Loucy (cell line): ENCODE measurements around the gene RFX3.

Experiments
- CTCF ChIP-seq: fragments of 200-600 bp; sonication (generic); conservative IDR thresholded peaks from 2 replicates; pipeline ENCODE4 v1.5.1; 2014; ENCODE audit warnings: mild to moderate bottlenecking, antibody characterized with exemption, low read length
- EZH2phosphoT487 ChIP-seq: fragments of 200-600 bp; IDR thresholded peaks from 2 replicates; pipeline ENCODE4 v1.6.1; 2018; ENCODE audit warnings: antibody characterized with exemption, mild to moderate bottlenecking, moderate library complexity, borderline replicate concordance

- TF ChIP-seq CTCF: no peak
- TF ChIP-seq EZH2phosphoT487: no peak
Observed at GRCh38 chr9:3526997-3527940, 1.5 kb upstream of the RFX3 start.
